GM21367 (cell line): ENCODE results near the gene TMEM87A.
"Not testable (repeated sequence)": the region's sequence is repeated elsewhere in the genome, so short reads cannot be mapped to it uniquely, and the experiment has no call there.

Experiments used
- ATAC-seq: cut with Tn5 transposase; IDR thresholded peaks from one replicate; pipeline ENCODE4 v1.9.1; 2021; ENCODE audit not compliant: unreplicated experiment

The TMEM87A gene, protein sequence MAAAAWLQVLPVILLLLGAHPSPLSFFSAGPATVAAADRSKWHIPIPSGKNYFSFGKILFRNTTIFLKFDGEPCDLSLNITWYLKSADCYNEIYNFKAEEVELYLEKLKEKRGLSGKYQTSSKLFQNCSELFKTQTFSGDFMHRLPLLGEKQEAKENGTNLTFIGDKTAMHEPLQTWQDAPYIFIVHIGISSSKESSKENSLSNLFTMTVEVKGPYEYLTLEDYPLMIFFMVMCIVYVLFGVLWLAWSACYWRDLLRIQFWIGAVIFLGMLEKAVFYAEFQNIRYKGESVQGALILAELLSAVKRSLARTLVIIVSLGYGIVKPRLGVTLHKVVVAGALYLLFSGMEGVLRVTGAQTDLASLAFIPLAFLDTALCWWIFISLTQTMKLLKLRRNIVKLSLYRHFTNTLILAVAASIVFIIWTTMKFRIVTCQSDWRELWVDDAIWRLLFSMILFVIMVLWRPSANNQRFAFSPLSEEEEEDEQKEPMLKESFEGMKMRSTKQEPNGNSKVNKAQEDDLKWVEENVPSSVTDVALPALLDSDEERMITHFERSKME

DNA sequence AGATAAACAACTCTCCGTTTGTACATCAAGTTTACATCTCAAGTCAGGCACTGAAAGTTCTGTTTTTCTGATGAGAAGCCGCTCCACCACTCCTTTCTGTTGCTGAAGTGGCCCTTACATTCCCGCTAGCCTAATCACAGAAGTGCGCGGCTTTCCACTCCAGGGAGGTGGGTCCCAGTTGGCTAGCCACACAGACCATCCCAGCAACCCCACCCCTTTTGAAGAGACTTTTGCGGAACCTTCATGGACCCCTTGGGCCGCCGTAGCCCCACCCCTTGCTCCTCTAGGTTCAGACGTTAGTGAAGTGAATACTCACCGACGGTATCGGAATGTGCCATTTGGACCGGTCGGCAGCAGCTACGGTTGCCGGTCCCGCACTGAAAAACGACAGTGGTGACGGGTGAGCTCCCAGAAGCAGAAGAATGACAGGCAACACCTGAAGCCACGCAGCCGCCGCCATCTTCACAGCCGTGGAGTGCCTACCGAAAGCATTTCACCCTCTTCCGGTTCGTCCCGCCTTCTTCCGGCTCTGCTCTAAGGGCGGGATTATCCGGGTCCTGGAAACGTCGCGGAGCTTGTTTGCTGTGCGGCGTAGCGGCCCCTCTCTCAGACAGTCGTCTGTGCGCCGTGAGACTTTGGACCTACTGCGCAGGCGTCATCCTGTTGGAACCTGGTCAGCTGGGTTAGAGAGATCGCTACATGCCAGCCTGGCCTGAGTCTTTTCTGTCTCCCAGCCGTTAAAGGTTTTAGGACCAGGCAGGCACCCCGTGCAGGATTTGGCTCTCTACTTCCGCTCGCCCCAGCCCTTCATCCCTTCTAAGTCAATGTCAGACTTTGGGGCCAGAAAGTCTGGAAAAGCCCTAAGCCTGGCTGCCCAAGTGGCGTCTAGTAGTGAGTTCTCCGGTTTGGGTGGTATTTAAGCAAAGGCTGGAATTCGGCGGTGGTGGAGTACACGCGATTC, at the start of gene TMEM87A, which contains the start of gene GANC:
Gene TMEM87A (minus strand): TSS at position 495 of the 961 bp plus-strand sequence. CDS start 35 bp downstream, at position 460.
Gene GANC (plus strand): TSS at position 263 of the 961 bp plus-strand sequence. CDS start 1,281 bp downstream, outside the sequence.
- ATAC-seq, result peak; percentile 77

DNA sequence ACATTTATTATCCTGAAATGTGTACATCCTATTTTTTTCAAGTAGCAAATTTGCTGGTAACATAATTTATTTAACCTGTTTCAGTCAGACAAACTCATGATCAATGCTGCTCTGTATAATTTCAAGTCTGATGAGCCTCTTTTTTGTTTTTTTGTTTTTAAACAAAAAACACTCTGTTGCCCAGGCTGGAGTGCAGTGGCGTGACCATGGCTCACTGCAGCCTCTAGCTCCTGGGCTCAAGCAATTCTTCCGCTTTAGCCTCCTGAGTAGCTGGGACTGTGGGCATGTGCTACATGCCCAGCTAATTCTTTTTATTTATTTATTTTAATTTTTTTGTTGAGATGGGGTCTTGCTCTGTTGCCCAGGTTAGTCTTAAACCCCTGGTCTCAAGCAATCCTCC, 46.0 kb upstream of the TMEM87A start:
- no peak for ATAC-seq

DNA sequence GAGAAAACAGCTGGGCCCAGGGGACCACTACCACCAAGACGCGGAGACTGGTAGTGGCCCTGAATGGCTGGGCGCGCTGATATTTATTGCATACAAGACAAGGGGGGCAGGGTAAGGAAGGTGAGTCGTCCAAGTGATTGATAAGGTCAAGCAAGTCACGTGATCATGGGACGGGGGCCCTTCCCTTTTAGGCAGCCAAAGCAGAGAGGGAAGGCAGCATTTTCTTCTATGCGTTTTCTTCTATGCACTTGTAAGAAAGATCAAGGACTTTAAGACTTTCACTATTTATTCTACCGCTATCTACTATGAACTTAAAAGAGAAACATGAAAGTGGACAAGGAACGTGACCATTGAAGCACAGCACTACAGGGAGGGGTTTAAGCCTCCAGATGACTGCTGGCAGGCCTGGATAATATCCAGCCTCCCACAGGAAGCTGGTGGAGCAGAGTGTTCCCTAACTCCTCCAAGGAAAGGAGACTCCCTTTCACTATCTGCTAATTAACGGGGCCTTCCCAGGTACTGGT, 43.1 kb upstream of the TMEM87A start:
- not testable (repeated sequence) for ATAC-seq

DNA sequence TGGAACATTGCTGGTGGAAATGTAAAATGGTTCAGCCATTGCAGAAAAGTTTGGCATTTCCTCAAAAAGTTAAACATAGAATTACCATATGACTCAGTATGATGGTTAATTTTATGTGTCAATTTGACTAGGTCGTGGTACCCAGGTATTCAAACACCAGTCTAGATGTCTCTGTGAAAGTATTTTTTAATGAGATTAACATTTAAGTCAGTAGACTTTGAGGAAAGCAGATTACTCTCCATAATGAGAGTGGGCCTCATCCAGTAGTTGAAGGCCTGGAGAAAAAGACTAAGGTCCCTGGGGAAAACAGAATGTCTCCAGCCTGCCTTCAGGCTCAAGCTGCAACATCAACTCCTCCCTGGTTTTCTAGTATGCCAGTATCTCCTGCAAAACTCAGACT, 42.3 kb upstream of the TMEM87A start:
- no peak for ATAC-seq

DNA sequence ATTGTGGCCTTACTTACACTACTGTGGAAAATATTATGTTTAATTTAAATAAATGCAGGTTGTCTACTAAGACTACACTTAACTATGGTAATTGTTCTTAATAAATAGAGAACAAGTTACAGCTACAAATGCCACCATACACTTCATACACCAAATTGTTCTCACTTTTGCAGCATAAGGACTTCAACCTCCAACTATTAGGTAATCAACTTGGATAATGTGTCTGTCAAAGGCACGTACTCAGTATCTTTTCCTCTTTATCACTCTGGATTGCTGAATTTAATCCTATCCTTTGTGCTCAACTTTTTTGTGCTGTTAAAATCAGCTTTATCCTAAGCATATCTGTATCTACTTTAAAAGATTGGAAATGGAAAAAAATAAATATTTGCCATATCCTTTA, 41.6 kb upstream of the TMEM87A start:
- no peak for ATAC-seq

DNA sequence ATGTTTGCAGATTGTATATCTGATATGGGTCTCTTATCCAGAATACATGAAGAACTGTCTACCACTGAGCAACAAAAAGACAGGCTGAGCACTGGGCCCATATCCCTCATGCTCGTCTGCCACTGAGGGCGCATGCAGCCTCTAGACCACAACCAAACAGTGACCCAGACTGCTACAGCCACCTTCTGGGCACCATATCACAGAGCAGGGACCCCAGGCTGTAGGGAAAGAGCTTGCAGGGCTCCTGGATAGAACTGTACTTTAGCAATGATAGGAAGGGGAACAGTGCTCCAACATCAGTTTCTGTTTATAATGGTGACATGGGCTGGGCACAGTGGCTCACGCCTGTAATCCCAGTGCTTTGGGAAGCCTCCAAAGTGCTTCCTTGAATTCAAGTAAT, 40.2 kb upstream of the TMEM87A start:
- no peak for ATAC-seq

DNA sequence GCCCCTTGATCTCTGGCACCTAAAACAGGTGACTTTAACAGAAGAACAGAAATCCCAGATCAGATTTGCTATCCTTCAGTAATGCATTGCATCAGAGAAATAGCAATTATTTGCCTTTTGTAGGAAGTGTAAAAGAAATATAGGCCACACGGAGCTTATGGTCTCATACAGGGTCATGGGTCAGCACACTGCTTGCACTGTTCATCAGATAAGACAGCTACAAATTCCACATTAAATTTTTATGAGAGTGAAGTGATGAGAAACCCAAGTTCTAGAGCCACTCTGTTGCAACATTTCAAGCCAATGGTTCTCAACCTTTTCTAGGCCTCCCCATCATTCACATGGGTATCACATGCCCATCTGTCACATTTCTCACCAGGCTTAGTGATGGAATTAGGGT, 33.4 kb upstream of the TMEM87A start:
- ATAC-seq, result no peak

DNA sequence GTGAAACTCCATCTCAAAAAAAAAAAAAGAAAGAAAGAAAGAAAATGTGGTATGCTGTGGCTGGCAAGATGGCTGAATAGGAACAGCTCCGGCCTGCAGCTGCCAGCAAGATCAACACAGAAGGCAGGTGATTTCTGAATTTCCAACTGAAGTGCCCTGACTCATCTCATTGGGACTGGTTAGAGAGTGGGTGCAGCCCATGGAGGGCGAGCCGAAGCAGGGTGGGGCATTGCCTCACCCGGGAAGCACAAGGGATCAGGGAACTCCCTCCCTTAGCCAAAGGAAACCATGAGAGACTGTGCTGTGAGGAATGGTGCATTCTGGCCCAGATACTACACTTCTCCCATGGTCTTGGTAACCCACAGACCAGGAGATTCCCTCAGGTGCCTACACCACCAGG, 27.8 kb upstream of the TMEM87A start:
- not testable (repeated sequence) for ATAC-seq

DNA sequence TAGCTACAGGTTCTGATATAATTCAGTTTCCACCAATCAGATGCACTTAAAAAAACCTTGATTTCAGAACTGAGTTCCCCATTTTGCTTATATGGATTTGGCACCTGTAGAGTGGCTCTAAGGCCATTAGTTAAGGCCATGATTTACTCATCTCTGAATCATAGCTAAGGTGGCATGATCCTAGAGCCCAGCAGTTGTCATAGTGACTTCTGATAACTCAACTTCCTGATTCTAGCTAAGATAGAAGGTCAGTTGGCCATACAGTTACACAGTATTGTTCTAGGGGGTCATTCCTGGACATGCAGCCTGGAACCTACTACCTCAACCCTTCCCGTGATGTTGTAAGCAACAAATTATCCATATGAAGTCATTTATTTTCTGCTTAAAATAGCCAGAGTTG, 15.9 kb upstream of the TMEM87A start:
- no peak for ATAC-seq

DNA sequence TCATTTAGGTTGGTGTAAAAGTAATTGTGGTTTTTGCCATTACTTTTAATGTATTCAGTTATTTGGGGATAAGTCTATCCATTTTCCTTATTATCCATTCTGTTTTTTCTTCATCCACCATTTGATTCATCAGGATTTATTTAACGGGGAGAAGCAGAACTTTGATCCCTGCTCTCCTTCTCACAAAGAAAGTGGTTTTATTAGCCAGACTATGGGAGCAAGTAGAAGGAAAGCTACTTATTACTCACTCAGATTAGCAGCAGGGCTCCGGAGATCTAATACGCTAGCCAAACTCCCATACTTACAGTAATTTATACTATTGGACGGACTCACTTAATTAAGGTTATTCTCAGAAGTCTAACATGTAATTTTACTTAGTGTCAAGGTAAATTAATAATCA, 14.7 kb upstream of the TMEM87A start:
- no peak for ATAC-seq

DNA sequence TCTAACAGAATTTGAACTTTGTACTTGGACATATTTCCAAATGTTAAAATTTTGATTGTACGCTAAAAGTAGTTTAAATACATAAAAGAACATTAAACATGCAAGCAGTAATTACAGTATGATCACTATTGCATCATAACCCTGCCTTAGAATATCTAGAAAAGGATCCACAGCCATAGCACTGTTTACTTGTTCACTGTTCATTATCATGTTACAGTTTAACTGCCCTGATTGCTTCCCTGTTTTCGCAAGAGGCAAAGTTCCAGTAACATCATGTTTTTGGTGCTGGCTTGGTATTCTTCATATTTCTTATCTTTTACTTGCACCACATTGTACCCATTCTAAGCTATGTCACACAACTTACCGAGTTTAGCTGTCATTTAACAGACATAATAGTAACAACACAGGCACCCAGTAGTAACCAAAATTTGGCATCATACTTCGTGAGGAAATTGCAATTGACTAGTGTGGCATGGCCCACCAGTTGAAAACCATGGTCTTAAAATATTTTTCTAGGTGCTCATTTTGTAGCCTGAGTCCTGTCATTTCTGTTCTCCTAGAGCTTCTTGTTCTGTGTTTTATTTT, 13.3 kb upstream of the TMEM87A start:
- no peak for ATAC-seq

DNA sequence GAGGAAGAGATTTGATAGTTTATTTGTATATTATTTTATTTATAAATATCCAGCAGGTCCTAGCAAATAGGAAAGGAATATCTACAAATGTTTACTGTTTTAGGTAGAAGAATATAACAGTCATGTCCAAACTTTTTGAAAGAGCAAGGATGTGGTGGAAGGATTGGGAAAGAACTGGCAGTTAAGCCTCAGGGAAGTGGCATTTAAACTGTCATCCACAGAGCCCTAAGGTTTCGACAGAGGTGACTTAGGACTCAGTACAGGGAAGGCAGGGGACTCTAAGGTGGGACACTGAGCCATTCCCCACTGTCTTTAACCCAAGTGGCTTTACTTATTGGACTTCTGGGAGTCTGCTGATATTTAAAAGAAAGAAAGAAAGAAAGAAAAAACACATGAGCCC, 11.8 kb upstream of the TMEM87A start:
- no peak for ATAC-seq

DNA sequence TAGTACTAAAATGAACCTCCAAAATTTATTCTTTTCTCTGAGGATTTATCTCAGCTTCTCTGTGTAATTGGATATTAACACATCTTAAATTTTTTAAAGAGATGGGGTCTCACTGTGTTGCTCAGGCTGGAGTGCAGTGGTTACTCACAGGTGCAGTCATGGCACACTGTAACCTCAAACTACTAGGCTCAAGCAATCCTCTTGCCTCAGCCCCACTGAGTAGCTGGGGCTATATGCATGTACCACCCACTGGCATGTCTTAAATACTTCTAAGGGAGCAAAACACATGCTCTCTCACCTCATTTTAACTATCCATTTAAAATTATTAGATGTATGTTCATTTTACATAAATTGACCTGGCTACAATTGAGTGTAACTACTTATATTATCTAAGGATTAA, 11.3 kb upstream of the TMEM87A start:
- ATAC-seq, result no peak

DNA sequence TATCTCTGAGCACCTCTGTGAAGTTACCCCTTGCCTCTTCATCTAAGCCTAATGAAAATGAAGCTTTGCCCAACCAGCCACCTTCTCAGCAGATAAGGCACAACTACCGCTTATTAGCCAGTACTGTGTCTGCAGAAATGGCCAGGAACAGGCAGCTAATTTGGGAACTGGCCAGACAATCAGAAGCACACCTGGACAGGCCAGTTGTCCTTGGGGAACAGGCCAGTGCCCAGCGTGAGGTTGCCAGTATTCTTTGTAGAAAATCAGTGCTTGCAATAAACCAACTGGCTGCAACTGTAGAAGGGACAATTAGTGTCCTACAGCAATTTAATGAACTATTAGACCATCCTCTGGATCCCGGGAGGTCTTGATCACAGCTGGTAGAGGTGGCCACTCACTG, 10.4 kb upstream of the TMEM87A start:
- ATAC-seq, result no peak

DNA sequence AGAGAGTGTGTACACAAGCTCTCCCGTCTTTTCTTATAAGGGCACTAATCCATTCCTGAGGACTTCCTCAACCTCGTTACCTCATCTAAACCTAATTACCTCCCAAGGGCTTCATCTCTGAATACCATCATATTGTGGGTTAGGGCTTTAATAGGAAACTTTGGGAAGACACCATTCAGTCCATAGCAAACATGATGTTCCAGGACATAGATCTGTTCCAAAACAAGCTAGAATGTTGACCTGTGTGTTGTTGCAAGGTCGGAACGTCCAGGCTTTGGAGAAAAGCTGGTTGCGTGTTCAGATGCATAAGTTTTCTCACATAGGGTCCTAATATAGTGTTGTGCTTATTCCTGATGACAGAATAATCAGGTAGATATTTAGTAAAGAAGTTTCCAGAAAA, 9.7 kb upstream of the TMEM87A start:
- ATAC-seq, result no peak

DNA sequence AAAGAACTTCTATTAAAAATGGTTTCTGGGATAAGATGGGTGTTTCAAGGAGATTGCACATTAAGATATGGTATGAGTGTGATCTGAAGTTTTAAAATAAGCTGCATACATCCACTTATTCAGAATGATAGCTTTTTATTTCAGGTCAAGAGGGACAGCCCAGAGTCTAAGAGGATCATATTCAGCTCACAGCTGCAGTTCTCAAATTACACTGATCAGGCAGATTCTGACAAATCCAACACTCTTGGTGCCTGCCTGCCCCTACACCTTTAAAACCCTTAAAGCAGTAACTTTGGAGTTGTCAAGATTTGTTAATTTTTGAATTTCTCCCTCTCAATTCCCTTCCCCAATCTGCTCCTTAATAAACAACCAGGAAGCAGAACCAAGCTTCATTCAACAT, 9.1 kb upstream of the TMEM87A start:
- no peak for ATAC-seq

DNA sequence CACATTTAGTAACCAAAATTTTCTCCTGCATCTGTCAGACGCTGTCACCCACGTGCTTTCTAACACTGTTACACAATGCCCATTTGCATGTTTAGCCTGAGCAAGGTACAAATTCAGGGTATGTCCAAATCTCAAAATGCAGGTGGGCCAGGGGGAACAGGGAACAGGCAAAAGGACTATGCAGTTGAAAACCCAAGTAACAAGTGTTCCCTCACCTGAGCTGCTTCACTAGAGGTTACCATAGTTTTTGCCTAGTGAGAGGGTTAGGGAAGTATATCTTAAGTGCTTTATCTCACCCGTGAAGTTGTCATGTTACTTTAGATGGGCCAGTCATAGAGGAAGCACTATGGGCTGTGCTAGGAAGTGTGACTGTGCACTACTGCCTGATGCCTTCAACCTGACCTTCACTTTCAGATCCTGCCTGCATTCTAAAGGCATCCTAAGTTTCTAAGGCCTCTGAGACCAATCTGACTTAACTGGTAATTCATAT, 6.0 kb upstream of the TMEM87A start:
- ATAC-seq, result no peak

DNA sequence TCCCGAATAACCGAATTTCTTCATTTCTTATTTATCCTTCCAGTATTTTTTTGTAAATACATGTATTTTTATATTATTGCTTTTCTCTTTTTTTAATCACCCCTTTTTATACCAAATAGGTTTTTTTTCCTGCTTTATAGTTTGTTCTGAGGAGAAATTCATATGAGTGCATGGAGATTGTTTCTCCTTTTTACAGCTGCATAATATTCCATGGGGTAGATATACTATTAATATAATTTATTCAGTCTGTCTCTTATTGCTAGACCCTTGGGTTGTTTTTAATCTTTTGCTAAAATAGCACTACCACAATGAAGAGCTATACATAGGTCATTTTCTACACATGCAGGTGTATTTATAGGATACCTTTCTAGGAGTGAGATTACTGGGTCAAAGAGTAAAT, 3.5 kb upstream of the TMEM87A start:
- no peak for ATAC-seq

DNA sequence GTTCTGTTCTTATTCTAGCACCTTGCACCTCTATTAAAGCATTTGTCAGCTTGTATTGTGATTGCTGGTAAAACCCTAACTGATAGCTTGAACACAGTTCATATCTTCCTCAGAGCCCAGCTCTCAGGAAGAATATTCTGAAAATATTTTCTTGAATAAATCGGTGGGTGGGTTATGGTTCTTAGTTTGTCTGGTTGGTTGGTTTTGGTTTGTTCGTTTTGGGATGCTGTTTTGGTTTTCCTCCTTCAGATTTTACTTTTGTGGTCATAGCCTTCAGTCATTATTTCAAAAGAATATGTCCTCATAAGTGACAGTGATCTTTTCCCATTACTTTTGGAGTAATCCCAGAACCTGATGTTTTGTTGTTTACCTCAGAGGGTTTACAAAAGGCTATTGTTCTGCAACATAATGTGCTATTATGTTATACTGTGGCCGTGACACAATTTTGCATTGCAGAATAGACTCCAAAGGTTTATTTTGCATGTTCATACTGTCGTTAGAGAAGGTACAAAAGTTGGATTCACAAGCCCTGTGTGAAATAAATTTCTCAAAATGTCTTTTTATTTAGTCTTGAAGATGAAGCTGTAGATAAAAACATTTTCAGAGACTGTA, 2.7 kb upstream of the TMEM87A start:
- no peak for ATAC-seq

DNA sequence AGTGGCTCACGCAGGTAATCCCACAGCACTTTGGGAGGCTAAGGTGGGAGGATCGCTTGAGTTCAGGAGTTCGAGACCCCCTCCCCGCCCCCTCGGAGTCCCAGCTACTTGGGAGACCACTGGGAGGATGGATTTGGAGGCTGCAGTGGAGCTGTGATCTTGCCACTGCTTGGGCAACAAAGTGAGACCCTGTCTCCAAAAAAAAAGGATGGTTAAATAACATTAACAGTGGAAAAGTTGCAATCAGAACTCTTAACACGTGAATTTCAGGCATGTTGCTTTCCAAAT, 1.4 kb upstream of the TMEM87A start:
- ATAC-seq, result no peak
